HUES48 (cell line): Measurements from ENCODE around the gene TCN2.

Experiments
- H3K27ac ChIP-seq: one replicate; pipeline ENCODE4 v1.7.0; 2013; ENCODE audit warnings: low read depth, low read length, inconsistent platforms
- H3K27me3 ChIP-seq: 2 replicates; pipeline ENCODE4 v1.6.1; 2013; ENCODE audit warnings: mild to moderate bottlenecking, low read length; ENCODE audit not compliant: control insufficient read depth, insufficient read depth
- H3K36me3 ChIP-seq: 2 replicates; pipeline ENCODE4 v1.6.1; 2013; ENCODE audit warnings: low read length; ENCODE audit not compliant: control insufficient read depth, insufficient read depth
- H3K4me1 ChIP-seq: 2 replicates; pipeline ENCODE4 v1.6.1; 2013; ENCODE audit warnings: mild to moderate bottlenecking, low read length; ENCODE audit not compliant: control insufficient read depth, insufficient read depth
- H3K4me3 ChIP-seq: 2 replicates; pipeline ENCODE4 v1.5.1; 2013; ENCODE audit warnings: mild to moderate bottlenecking, low read depth, low read length
- H3K9ac ChIP-seq: 2 replicates; pipeline ENCODE4 v1.6.1; 2013; ENCODE audit warnings: mild to moderate bottlenecking, low read depth, low read length, moderate library complexity
- H3K9me3 ChIP-seq: 2 replicates; pipeline ENCODE4 v1.6.1; 2013; ENCODE audit warnings: low read length; ENCODE audit not compliant: control insufficient read depth, insufficient read depth

Gene TCN2

GRCh38 chr22:30635273-30636225 is 28.6 kb downstream of the TCN2 start, which contains the start of gene SLC35E4:
Gene SLC35E4, plus strand, starts transcription at chr22:30635781. Its CDS starts 670 bp downstream, at chr22:30636451.
- Histone ChIP-seq H3K4me1 (peaks cover 15% of the 10 kb centered on the region; the same call in 1 of the 2 replicates), H3K4me3 (peak within 1 kb of the TSS; percentile 69), H3K9ac (no peak within 1 kb of the TSS), H3K27ac (peak within 1 kb of the TSS; percentile 19), H3K27me3 (peaks cover 3% of the 10 kb centered on the region; the same call in 1 of the 2 replicates), H3K9me3 (no peaks in the 10 kb centered on the region), H3K36me3 (no peaks in the 10 kb centered on the region)

- Histone ChIP-seq H3K4me1 (peaks cover 15% of the 10 kb centered on the region; the same call in 1 of the 2 replicates), H3K9ac (no peak overlapping the region), H3K4me3 (peak overlapping the region; percentile 69), H3K36me3 (no peaks in the 10 kb centered on the region), H3K9me3 (no peaks in the 10 kb centered on the region), H3K27ac (no peak overlapping the region), H3K27me3 (peaks cover 3% of the 10 kb centered on the region; the same call in 1 of the 2 replicates)
Observed at GRCh38 chr22:30636226-30637077, 29.5 kb downstream of the TCN2 start.

GRCh38 chr22:30637701-30638114 is 30.7 kb downstream of the TCN2 start:
- no peaks in the 10 kb centered on the region for H3K9me3 ChIP-seq
- H3K9ac ChIP-seq, result no peak overlapping the region
- H3K4me3 ChIP-seq, result no peak overlapping the region
- H3K36me3 ChIP-seq, result no peaks in the 10 kb centered on the region
- H3K4me1 ChIP-seq, result peaks cover 15% of the 10 kb centered on the region; the same call in 1 of the 2 replicates
- peaks cover 3% of the 10 kb centered on the region; the same call in 1 of the 2 replicates for H3K27me3 ChIP-seq
- H3K27ac ChIP-seq, result no peak overlapping the region

- no peaks in the 10 kb centered on the region for H3K9me3 ChIP-seq
- H3K27me3 ChIP-seq, result peaks cover 3% of the 10 kb centered on the region; the same call in 1 of the 2 replicates
- peaks cover 11% of the 10 kb centered on the region; the same call in 1 of the 2 replicates for H3K4me1 ChIP-seq
- H3K36me3 ChIP-seq, result no peaks in the 10 kb centered on the region
- H3K9ac ChIP-seq, result no peak overlapping the region
- H3K27ac ChIP-seq, result no peak overlapping the region
- H3K4me3 ChIP-seq, result no peak overlapping the region
Observed at GRCh38 chr22:30640361-30640760, 33.4 kb downstream of the TCN2 start.

GRCh38 chr22:30640839-30641430 is 34.0 kb downstream of the TCN2 start:
- no peak overlapping the region for H3K27ac ChIP-seq
- no peaks in the 10 kb centered on the region for H3K36me3 ChIP-seq
- no peak overlapping the region for H3K4me3 ChIP-seq
- H3K9me3 ChIP-seq, result no peaks in the 10 kb centered on the region
- H3K9ac ChIP-seq, result no peak overlapping the region
- H3K27me3 ChIP-seq, result peaks cover 3% of the 10 kb centered on the region; the same call in 1 of the 2 replicates
- H3K4me1 ChIP-seq, result peaks cover 10% of the 10 kb centered on the region; the same call in 1 of the 2 replicates

GRCh38 chr22:30643055-30643875 is 36.3 kb downstream of the TCN2 start:
- Histone ChIP-seq H3K27me3 (no peaks in the 10 kb centered on the region), H3K27ac (no peak overlapping the region), H3K9ac (no peak overlapping the region), H3K4me1 (no peaks in the 10 kb centered on the region), H3K9me3 (no peaks in the 10 kb centered on the region), H3K36me3 (no peaks in the 10 kb centered on the region), H3K4me3 (no peak overlapping the region)

- H3K36me3 ChIP-seq, result no peaks in the 10 kb centered on the region
- H3K9ac ChIP-seq, result no peak overlapping the region
- no peaks in the 10 kb centered on the region; the same call in 1 of the 2 replicates for H3K4me1 ChIP-seq
- H3K4me3 ChIP-seq, result no peak overlapping the region
- H3K9me3 ChIP-seq, result no peaks in the 10 kb centered on the region
- no peaks in the 10 kb centered on the region for H3K27me3 ChIP-seq
- no peak overlapping the region for H3K27ac ChIP-seq
Observed at GRCh38 chr22:30646518-30647160, 39.7 kb downstream of the TCN2 start.

- H3K27me3 ChIP-seq, result no peaks in the 10 kb centered on the region
- H3K9me3 ChIP-seq, result no peaks in the 10 kb centered on the region
- no peak overlapping the region for H3K9ac ChIP-seq
- H3K36me3 ChIP-seq, result no peaks in the 10 kb centered on the region
- H3K4me1 ChIP-seq, result no peaks in the 10 kb centered on the region; the same call in 1 of the 2 replicates
- no peak overlapping the region for H3K4me3 ChIP-seq
- no peak overlapping the region for H3K27ac ChIP-seq
Observed at GRCh38 chr22:30647536-30647935, 40.6 kb downstream of the TCN2 start.

GRCh38 chr22:30648825-30649224 is 41.9 kb downstream of the TCN2 start:
- Histone ChIP-seq H3K4me3 (no peak overlapping the region), H3K36me3 (no peaks in the 10 kb centered on the region), H3K9ac (no peak overlapping the region), H3K27ac (no peak overlapping the region), H3K9me3 (no peaks in the 10 kb centered on the region), H3K27me3 (no peaks in the 10 kb centered on the region), H3K4me1 (no peaks in the 10 kb centered on the region; the same call in 1 of the 2 replicates)
